DND-41 (cell line): ENCODE measurements around the gene GGT5.

Experiments
- CTCF ChIP-seq: IDR thresholded peaks from 2 replicates; pipeline ENCODE4 v1.5.1; 2012; ENCODE audit warnings: borderline replicate concordance, low read length, moderate library complexity, mild to moderate bottlenecking; ENCODE audit not compliant: poor library complexity, severe bottlenecking; ENCODE audit errors: extremely low read depth
- EZH2 ChIP-seq: IDR thresholded peaks from 3 replicates; pipeline ENCODE4 v1.6.1; 2012; ENCODE audit warnings: borderline replicate concordance, low read depth, mild to moderate bottlenecking, moderate library complexity, low read length, inconsistent platforms; ENCODE audit not compliant: severe bottlenecking

DNA sequence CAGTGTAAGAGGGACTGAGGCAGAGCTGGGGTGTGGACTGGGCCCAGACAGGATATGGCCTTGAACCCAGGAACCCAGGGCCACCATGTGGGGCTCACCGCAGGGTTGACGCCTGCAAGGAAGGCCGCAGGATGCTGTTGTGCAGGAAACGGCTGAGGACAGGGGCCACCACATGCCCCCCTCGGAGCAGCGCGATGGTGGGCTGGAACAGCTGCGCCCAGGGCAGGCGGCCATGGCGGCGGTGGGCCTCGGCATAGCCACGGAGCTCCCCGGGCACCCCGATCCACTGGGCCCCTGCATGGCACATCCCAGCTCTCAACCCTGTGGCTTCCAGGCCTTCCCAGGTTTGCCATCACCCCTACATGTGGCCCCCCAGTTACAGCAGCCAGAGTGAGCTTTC is 12.2 kb downstream of the GGT5 start:
- TF ChIP-seq CTCF (no peak), EZH2 (no peak)
